Stimulated activated CD4-positive, alpha-beta T cell treated with anti-CD3 and anti-CD28 coated beads, Interleukin-4, amount 100 ng/mL, for 24 hours (primary cell): ENCODE results near the gene DOK4.
"Not testable (repeated sequence)": the region's sequence is repeated elsewhere in the genome, so short reads cannot be mapped to it uniquely, and the experiment has no call there.

Source experiments
- DNase-seq: peaks from one replicate; pipeline ENCODE4 v3.0.0-alpha.2; 2020

The DOK4 gene

GRCh38 chr16:57444711-57445110 is 41.6 kb downstream of the DOK4 start:
- DNase-seq, result no peak

- not testable (repeated sequence) for DNase-seq
These were observed 45.7 kb downstream of the DOK4 start for GRCh38 chr16:57440551-57440950.

- not testable (repeated sequence) for DNase-seq
These were observed 46.3 kb downstream of the DOK4 start for GRCh38 chr16:57439947-57440346.

GRCh38 chr16:57435838-57436237 is 50.5 kb downstream of the DOK4 start:
- no peak for DNase-seq

GRCh38 chr16:57434003-57434402 is 52.3 kb downstream of the DOK4 start:
- DNase-seq, result no peak

GRCh38 chr16:57432989-57433388 is 53.3 kb downstream of the DOK4 start:
- DNase-seq, result no peak

GRCh38 chr16:57432505-57432904 is 53.8 kb downstream of the DOK4 start:
- DNase-seq, result no peak

GRCh38 chr16:57430955-57431354 is 55.3 kb downstream of the DOK4 start:
- no peak for DNase-seq

- DNase-seq, result no peak
These were observed 58.5 kb downstream of the DOK4 start for GRCh38 chr16:57427824-57428223.

- DNase-seq, result no peak
These were observed 59.0 kb downstream of the DOK4 start for GRCh38 chr16:57427307-57427706.

GRCh38 chr16:57426356-57426755 is 59.9 kb downstream of the DOK4 start:
- DNase-seq, result no peak

GRCh38 chr16:57424583-57424982 is 61.7 kb downstream of the DOK4 start:
- DNase-seq, result no peak

- no peak for DNase-seq
These were observed 63.1 kb downstream of the DOK4 start for GRCh38 chr16:57423152-57423551.

- DNase-seq, result no peak
These were observed 64.0 kb downstream of the DOK4 start for GRCh38 chr16:57422026-57422944.
